Activated T-cell treated with anti-CD3 and anti-CD28 coated beads for 4 hours (primary cell): ENCODE results near the gene PKNOX2.

ENCODE experiments used
- DNase-seq: peaks from one replicate; pipeline ENCODE4 v3.0.0-alpha.2; 2020

PKNOX2 gene

GRCh38 chr11:125155767-125156166 lies 8.8 kb upstream of the PKNOX2 start:
- DNase-seq = no peak

- DNase-seq = no peak
Measured at GRCh38 chr11:125156346-125157117, 8.0 kb upstream of the PKNOX2 start.

GRCh38 chr11:125157118-125157733 lies 7.3 kb upstream of the PKNOX2 start:
- no peak for DNase-seq

GRCh38 chr11:125157953-125158680 lies 6.4 kb upstream of the PKNOX2 start:
- DNase-seq = no peak

GRCh38 chr11:125162743-125163142 lies 1.8 kb upstream of the PKNOX2 start:
- DNase-seq = no peak

- DNase-seq = no peak
Measured at GRCh38 chr11:125163431-125164063, 1.0 kb upstream of the PKNOX2 start.

- no peak for DNase-seq
Measured at GRCh38 chr11:125164091-125164421, 495 bp upstream of the PKNOX2 start.

GRCh38 chr11:125165111-125165842 lies 726 bp downstream of the PKNOX2 start:
- DNase-seq = no peak

- no peak for DNase-seq
Measured at GRCh38 chr11:125165843-125166763, 1.6 kb downstream of the PKNOX2 start.

GRCh38 chr11:125166764-125167291 lies 2.3 kb downstream of the PKNOX2 start:
- DNase-seq = no peak

- DNase-seq = no peak
Measured at GRCh38 chr11:125167292-125167953, 2.9 kb downstream of the PKNOX2 start.

- DNase-seq = no peak
Measured at GRCh38 chr11:125167954-125168835, 3.6 kb downstream of the PKNOX2 start.

- DNase-seq = no peak
Measured at GRCh38 chr11:125168918-125169456, 4.4 kb downstream of the PKNOX2 start.

- DNase-seq = no peak
Measured at GRCh38 chr11:125170001-125170509, 5.5 kb downstream of the PKNOX2 start.

GRCh38 chr11:125170510-125171031 lies 6.0 kb downstream of the PKNOX2 start:
- no peak for DNase-seq

- no peak for DNase-seq
Measured at GRCh38 chr11:125171974-125172373, 7.4 kb downstream of the PKNOX2 start.

- no peak for DNase-seq
Measured at GRCh38 chr11:125173027-125173426, 8.5 kb downstream of the PKNOX2 start.

GRCh38 chr11:125173556-125173955 lies 9.0 kb downstream of the PKNOX2 start:
- DNase-seq = no peak

- no peak for DNase-seq
Measured at GRCh38 chr11:125174057-125174456, 9.5 kb downstream of the PKNOX2 start.
